Non-pigmented ciliary epithelial cell (primary cell): ENCODE measurements around the gene LIG4.
"Not testable (repeated sequence)": the region's sequence is repeated elsewhere in the genome, so short reads cannot be mapped to it uniquely, and the experiment has no call there.

Experiments used
- DNase-seq: peaks from one replicate; pipeline ENCODE4 v3.0.0-alpha.2; 2010; ENCODE audit warnings: low read depth

LIG4 gene

GRCh38 chr13:108215436-108215835, at the start of gene LIG4:
TSS of gene LIG4 (minus strand) at chr13:108215536. CDS start at chr13:108211268, 4,268 bp downstream.
- peak; percentile 84 for DNase-seq

- DNase-seq, result no peak
Observed at GRCh38 chr13:108263621-108264355, 48.5 kb upstream of the LIG4 start.

DNA sequence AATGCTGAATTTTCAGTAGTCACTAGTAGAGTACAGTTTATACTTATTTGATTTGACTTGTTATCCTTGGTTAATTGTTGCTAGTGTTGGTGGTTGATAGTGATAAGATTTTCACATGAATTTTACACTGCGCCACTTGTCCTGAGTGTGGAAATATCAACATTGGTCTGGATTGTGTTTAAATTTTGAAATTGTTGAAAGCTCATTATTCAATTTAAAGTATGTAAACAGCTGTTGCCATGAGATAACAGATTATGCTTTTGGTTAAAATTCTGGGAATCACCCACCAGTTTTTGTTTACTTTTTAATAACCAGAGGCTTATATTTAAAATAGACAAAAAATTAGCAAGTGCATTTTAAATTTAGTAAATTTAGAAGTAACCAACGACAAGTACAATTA, 41.9 kb upstream of the LIG4 start:
- no peak for DNase-seq

DNA sequence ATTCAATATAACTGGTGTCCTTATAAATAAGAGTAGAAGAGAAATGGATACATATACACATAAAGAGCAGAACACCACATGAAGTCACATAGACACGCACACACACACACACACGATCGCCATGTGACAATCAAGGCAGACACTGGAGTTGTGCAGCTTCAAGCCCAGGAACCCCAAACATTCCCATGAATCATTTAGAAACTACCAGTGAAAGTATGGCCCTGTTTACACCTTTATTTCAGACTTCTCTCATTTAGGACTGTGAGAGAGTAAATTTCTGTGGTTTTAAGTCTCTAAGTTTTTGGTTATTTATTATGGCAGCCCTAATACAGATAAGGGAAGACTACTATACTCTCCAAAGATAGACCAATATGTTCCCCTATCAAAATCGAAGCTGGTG, 33.8 kb upstream of the LIG4 start:
- no peak for DNase-seq

GRCh38 chr13:108230377-108230776, 15.0 kb upstream of the LIG4 start:
- DNase-seq, result no peak

DNA sequence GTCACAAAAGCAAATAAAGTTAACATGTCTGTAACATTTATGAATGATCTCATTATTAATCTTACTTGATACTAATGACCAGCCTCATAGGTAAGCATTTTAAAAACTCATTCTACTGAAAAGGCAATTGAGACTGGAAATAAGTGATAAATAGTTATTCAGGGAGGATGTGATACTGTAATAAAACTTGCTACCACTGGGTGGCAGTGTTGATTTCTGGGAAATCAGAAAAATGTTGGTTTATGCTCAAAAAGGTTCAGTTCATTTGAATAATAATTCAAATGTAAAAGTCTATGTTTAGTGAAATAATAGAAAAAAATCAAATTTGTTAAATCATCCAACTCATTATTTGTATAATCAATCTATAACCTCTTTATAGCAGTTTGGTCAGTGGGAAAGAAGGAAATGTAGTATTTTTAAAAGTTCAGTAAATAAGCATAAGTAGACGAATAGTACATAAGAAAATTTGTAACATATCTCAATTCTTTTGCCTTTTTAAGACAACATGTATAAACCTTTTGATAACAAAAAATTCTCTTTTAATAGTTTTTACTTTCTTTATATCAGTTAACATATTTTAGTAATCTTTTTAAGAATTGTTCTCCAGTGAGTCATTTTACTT, 12.4 kb upstream of the LIG4 start:
- no peak for DNase-seq

DNA sequence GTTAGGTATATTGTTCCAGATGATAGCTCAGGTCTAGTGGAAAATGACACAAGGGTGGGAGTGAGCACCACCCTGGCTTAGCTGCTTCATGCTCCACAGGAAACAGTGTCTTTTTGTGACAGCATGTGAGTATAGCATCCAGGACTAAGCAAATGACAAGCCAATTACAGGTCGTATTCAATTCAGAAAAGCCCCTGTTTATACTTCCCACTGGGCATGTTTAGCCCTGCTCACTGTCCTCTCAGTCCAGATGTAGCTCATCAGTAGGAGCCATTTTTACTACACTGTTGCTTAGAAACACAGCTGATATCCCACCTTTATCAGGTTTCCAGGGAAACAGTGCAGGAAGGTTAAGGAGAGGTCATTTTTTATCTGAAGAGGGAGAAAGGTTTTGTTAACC, 10.8 kb upstream of the LIG4 start:
- DNase-seq, result no peak

DNA sequence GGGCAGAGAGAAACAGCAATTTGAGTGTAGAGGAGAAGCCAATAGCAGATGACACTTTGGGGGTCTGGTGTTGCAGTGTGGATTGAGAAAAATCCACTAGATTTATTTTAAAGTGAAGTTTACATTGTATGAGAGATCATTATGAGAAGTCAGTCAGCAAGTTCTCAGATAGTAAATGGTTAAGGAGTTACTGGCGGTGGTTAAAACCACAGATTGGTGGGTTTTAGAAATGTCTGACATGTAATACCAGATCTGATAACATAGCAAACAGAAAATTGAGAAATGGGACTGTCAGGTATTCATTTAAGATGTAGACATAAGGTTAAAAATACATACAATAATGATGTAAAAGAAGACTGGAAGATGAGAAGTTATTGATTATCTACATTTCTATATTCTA, 10.1 kb upstream of the LIG4 start:
- no peak for DNase-seq

GRCh38 chr13:108223687-108224503, 8.6 kb upstream of the LIG4 start:
- DNase-seq, result no peak

GRCh38 chr13:108220041-108220440, 4.7 kb upstream of the LIG4 start:
- DNase-seq, result no peak

GRCh38 chr13:108218044-108218974, 3.0 kb upstream of the LIG4 start, which contains the start of gene ABHD13:
TSS of gene ABHD13 (plus strand) at chr13:108218392. CDS start at chr13:108229219, 10,827 bp downstream.
- peak; percentile 32 for DNase-seq

- DNase-seq, result not testable (repeated sequence)
Observed at GRCh38 chr13:108217307-108218043, 2.1 kb upstream of the LIG4 start.

- DNase-seq, result no peak
Observed at GRCh38 chr13:108214441-108215271, 680 bp downstream of the LIG4 start.

DNA sequence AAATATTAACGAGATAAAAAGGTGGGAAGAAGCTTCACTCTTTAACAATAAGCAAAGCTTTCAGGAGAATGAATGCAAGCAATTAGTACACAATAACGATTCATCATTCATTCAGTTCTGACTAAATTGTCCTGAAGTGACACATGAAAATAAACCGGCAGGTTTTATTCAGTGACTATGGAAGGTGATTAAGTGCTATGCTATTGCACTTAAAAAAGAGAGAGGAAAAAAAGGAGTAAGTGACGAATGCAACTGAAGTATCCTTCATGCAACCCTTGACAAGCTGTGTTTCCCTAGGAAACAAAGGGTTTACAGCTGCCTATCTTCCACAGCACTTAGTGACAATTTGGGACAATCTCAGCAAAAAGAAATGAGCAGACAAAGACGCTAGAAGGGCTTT, 1.4 kb downstream of the LIG4 start:
- no peak for DNase-seq

DNA sequence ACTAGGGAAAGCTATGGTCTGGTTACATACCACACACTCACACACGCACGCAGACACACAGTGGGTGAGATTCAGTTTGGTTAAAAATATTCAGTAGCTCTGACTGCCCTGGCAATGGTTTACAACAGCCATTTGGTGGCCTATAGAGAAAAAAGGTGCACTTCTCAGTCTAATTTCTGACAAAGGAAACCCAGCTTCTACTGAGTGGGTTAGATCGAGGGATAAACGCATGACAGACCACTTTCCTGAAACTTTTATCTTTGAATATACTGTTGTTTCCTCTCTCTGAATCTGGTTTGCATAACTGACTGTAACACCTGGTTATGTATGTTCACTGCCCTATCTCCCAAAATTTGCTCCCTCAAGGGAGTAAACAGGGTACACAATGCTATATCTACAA, 2.5 kb downstream of the LIG4 start:
- DNase-seq, result no peak

GRCh38 chr13:108210551-108210950, 4.8 kb downstream of the LIG4 start:
- DNase-seq, result no peak

DNA sequence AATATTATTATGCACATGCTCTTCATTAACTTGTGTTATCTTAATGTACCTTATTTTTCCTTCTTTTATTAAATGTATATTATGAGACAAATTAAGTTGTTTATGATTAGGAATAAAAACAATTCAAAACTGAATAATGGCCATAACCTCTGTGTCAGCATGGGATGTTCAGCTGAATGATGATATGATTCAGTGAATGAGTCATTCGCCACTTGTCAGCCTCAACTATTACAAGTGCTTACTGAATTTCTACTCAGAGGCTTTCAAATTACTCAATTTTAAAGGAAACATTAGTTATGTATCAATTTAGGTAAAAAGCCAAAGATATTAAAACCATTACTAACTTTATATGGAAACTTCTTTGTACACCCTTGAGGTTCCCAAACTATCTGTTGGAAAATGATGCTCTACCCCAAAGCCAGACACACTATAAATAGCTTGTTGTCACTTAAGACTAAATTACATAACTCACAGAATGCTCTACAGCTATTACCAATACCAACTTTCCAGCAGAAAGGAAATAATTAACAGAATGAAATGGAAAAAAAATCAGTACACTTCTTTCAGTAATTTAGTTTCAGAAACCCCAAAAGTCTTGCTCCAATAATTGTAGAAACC, 14.4 kb downstream of the LIG4 start:
- DNase-seq, result peak; percentile 14

DNA sequence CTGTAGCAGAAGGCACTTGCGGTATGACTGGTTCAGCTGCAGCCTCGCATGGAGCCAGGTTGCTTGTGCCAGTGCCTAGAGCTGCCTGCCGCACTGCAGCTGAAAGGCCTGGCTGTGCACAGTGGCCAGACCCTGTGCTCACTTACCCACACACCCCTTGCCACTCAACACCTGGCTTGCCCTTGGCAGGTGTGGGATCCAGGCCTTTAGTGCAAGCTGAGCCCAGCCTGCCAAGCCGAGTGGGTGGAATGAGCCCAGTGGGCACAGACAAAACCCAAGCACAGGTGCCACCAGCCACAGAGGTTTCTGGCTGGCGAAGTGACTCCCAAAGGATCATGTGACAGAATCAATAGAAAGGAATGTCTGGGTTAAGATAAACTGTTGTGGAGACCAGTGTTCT, 19.5 kb downstream of the LIG4 start:
- no peak for DNase-seq

GRCh38 chr13:108195146-108195545, 20.2 kb downstream of the LIG4 start:
- no peak for DNase-seq
